Body of pancreas (tissue), 4 donors: ENCODE results near the gene ZBTB20. TPM values are rescaled to one million over a fixed set of nuclear protein-coding genes. Genes with fewer than 3 reads are reported as not detected.

ENCODE experiments used
- ATAC-seq: fragments of 150-250 bp; one replicate; pipeline ENCODE4 v1.9.1; 2016
- DNase-seq, 4 donors: peaks; one replicate each; pipeline ENCODE4 v3.0.0-alpha.2; 2019
- H3K27ac ChIP-seq, 4 donors: fragments of 200-600 bp; sonication (generic); 1 replicate in 3 of 4; 2 replicates in 1 of 4; pipeline versions ENCODE4 v1.5.1 to v1.6.1; 2016 to 2019; ENCODE audit warnings: mild to moderate bottlenecking in 1 of 4, mixed read lengths in 1 of 4, moderate library complexity in 1 of 4
- H3K27me3 ChIP-seq, 2 donors: fragments of 200-600 bp; sonication (generic); one replicate each; pipeline ENCODE4 v1.6.0; 2016; ENCODE audit warnings: mild to moderate bottlenecking in 1 of 2
- H3K36me3 ChIP-seq, 2 donors: fragments of 200-600 bp; sonication (generic); replicated peaks in 1 of 2; 2 replicates each; pipeline ENCODE4 v1.5.1; 2016; ENCODE audit warnings: low read depth in 2 of 2; ENCODE audit not compliant: insufficient read depth in 1 of 2
- H3K4me1 ChIP-seq: fragments of 200-600 bp; sonication (generic); one replicate; pipeline ENCODE4 v1.6.0; 2016
- H3K4me3 ChIP-seq, 2 donors: fragments of 200-600 bp; sonication (generic); 1 replicate in 1 of 2; 2 replicates in 1 of 2; pipeline ENCODE4 v1.5.1; 2016 to 2019
- H3K9me3 ChIP-seq, 3 donors: fragments of 200-600 bp; sonication (generic); 1 replicate in 2 of 3; 2 replicates in 1 of 3; pipeline ENCODE4 v1.5.1; 2016
- CTCF ChIP-seq, 7 experiments: fragments of 450-650 bp in 4 of 7; fragments of 200-600 bp in 3 of 7; sonication (generic) in 3 of 7; IDR thresholded peaks; one replicate each; pipeline ENCODE4 v1.5.1; 2016 to 2019; ENCODE audit warnings: antibody characterized with exemption in 7 of 7
- POLR2A ChIP-seq, 3 donors: fragments of 450-650 bp; IDR thresholded peaks; one replicate each; pipeline ENCODE4 v1.6.1; 2016; ENCODE audit warnings: antibody characterized with exemption in 3 of 3, mild to moderate bottlenecking in 2 of 3
- WGBS, 2 donors: methylation state at CpG; one replicate each; pipeline ENCODE4 v1.1.5; 2017; 5-methylcytosine and 5-hydroxymethylcytosine counted together
- intact Hi-C: fragments of 100-400 bp; cut with DNase I; formaldehyde crosslinking; loops from one replicate; pipeline ENCODE4 v1.15.1; 2023
- total RNA-seq, 2 donors: library from RNA; depleted of rRNA; stranded (reverse); fragments of >200 nt; gene quantifications; one replicate each; pipeline ENCODE4 v1.1.0, GENCODE V29; 2016

ZBTB20 gene
- total RNA-seq, 2 donors from 2014 or later: 48.3 to 77.1 TPM

- no peaks in the 10 kb centered on the region for H3K4me1 ChIP-seq
- WGBS, 2 donors: 83 to 100% methylated on average over 1 of the region's 1 CpG
- DNase-seq (no peak), ATAC-seq (peak; percentile 18)
- intact Hi-C loops: no loop called here
- H3K36me3 ChIP-seq: no peaks in the 10 kb centered on the region
- no peaks in the 10 kb centered on the region for H3K9me3 ChIP-seq
- no peak overlapping the region for H3K4me3 ChIP-seq
- TF ChIP-seq POLR2A (IDR thresholded peaks at IDR 0.05) (no peak), CTCF (IDR thresholded peaks at IDR 0.05) (no peak)
- H3K27me3 ChIP-seq: no peaks in the 10 kb centered on the region
- no peak overlapping the region for H3K27ac ChIP-seq
Measured at GRCh38 chr3:114490829-114491228, 656.3 kb downstream of the ZBTB20 start.

GRCh38 chr3:114487502-114487901, 659.6 kb downstream of the ZBTB20 start:
- Histone ChIP-seq H3K4me1 (no peaks in the 10 kb centered on the region), H3K9me3 (no peaks in the 10 kb centered on the region), H3K4me3 (no peak overlapping the region), H3K27ac (no peak overlapping the region), H3K36me3 (no peaks in the 10 kb centered on the region), H3K27me3 (no peaks in the 10 kb centered on the region)
- intact Hi-C loops: no loop called here
- no peak for ATAC-seq
- no peak for DNase-seq
- 96 to 98% methylated on average over 8 of the region's 8 CpGs for WGBS, 2 donors
- TF ChIP-seq POLR2A (IDR thresholded peaks at IDR 0.05) (no peak), CTCF (IDR thresholded peaks at IDR 0.05) (no peak)

GRCh38 chr3:114484919-114485318, 662.2 kb downstream of the ZBTB20 start:
- H3K36me3 ChIP-seq: no peaks in the 10 kb centered on the region
- H3K9me3 ChIP-seq: no peaks in the 10 kb centered on the region
- H3K4me1 ChIP-seq: no peaks in the 10 kb centered on the region
- H3K27me3 ChIP-seq: no peaks in the 10 kb centered on the region
- no peak overlapping the region for H3K4me3 ChIP-seq
- no peak for DNase-seq
- TF ChIP-seq CTCF (IDR thresholded peaks at IDR 0.05): no peak
- H3K27ac ChIP-seq: no peak overlapping the region
- WGBS, 2 donors: 73 to 84% methylated on average over 3 of the region's 3 CpGs
- intact Hi-C loops: no loop called here
- no peak for ATAC-seq

- TF ChIP-seq CTCF (IDR thresholded peaks at IDR 0.05): no peak
- TF ChIP-seq POLR2A (IDR thresholded peaks at IDR 0.05): no peak
- ATAC-seq: no peak
- WGBS, 2 donors: 84 to 89% methylated on average over 7 of the region's 7 CpGs
- H3K36me3 ChIP-seq: no peaks in the 10 kb centered on the region
- DNase-seq: no peak
- no peak overlapping the region for H3K4me3 ChIP-seq
- no peaks in the 10 kb centered on the region for H3K27me3 ChIP-seq
- intact Hi-C loops: no loop called here
- no peaks in the 10 kb centered on the region for H3K4me1 ChIP-seq
- no peak overlapping the region for H3K27ac ChIP-seq
- no peaks in the 10 kb centered on the region for H3K9me3 ChIP-seq
Measured at GRCh38 chr3:114481113-114481512, 666.0 kb downstream of the ZBTB20 start.

GRCh38 chr3:114480442-114480841, 666.6 kb downstream of the ZBTB20 start:
- no peaks in the 10 kb centered on the region for H3K36me3 ChIP-seq
- no peak for DNase-seq
- H3K4me3 ChIP-seq: no peak overlapping the region
- intact Hi-C loops: no loop called here
- 71 to 75% methylated on average over 3 of the region's 3 CpGs for WGBS, 2 donors
- no peak for ATAC-seq
- no peaks in the 10 kb centered on the region for H3K9me3 ChIP-seq
- TF ChIP-seq POLR2A (IDR thresholded peaks at IDR 0.05): no peak
- no peak for TF ChIP-seq CTCF (IDR thresholded peaks at IDR 0.05)
- H3K27me3 ChIP-seq: no peaks in the 10 kb centered on the region
- no peaks in the 10 kb centered on the region for H3K4me1 ChIP-seq
- no peak overlapping the region for H3K27ac ChIP-seq
